Ureter (tissue), 1 donor: ENCODE measurements around the gene DGKE. TPM values are rescaled to one million over a fixed set of nuclear protein-coding genes. Genes with fewer than 3 reads are reported as not detected.

Source experiments
- DNase-seq: peaks from one replicate; pipeline ENCODE4 v3.0.0-alpha.2; 2020; ENCODE audit warnings: low spot score
- total RNA-seq: library from RNA; stranded (reverse); gene quantifications from one replicate; pipeline ENCODE4 v1.2.4, GENCODE V29; 2023
- donor health status: DM: yes; HTN: yes; CAD: no.

Gene DGKE
- total RNA-seq, 1 donor from 2014 or later: 15.4 TPM

DNA sequence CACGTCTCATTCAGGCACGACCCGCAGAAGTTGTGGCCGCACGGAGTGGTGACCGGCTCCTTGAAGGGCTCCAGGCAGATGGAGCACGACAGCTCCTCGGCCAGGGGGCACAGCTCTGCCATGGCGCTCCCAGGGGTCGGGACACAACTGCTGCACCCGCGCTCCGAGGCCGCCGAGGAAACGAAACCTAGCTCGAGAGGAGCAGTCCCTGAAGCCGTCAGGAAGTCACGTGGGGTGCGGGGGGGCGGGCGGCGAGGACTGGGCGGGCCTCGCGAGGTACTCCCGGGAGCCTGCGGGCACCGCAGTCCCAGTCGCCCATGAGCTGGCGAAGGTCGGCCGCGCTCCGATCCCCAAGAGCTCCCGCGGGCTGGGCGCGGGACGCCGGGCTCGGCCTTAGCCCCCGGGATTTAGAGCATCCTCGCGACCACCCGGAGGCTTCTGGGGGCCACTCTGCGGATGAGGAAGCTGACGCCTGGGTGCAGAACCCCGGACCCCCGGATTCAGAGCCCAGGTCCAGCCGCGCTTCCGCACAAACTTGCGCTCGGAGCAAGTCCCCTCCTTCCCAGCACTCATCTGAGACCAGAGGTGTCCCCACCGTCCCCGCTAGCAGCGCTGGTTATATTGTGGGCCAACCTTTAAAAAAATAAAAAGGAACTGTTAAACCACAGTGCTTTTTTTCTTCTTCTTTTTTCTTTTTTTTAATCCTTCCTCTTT lies 80.1 kb downstream of the DGKE start, which contains the start of gene TRIM25:
TRIM25 (minus strand) TSS at position 183 of the 714 bp plus-strand sequence; CDS start at position 122, 61 bp downstream.
- peak; percentile 96 for DNase-seq

DNA sequence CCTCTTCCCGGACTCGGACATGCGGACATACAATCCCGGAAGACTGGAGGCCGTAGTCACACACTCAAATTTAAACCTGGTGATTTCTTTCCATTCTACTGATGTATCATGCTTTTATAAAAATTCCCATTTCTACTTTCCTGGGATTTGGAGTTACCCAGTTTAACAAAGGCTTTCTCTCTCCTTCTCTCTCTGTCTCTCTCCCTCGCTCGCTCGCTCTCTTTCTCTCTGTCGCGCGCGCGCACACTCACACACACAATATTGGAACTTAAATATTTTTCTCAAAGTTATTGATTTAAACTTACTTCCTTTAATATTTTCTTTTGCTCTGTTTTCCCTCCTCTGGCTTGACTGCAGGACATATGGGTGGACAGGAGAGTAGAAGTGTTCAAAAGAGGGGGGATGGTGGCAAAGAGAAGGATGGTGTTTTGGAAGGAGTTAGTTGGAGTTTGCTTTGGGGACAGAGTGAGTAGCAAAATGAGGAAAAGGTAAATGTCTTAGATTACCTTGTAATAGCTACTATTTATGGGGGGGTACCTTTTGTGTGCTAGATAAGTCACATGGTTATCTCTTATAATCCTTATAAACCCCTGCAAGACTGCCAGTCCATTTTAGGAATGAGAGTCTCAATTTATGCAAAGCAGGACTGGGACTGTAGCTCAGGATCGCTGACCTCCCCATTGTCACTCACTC lies 80.8 kb downstream of the DGKE start:
- no peak for DNase-seq

DNA sequence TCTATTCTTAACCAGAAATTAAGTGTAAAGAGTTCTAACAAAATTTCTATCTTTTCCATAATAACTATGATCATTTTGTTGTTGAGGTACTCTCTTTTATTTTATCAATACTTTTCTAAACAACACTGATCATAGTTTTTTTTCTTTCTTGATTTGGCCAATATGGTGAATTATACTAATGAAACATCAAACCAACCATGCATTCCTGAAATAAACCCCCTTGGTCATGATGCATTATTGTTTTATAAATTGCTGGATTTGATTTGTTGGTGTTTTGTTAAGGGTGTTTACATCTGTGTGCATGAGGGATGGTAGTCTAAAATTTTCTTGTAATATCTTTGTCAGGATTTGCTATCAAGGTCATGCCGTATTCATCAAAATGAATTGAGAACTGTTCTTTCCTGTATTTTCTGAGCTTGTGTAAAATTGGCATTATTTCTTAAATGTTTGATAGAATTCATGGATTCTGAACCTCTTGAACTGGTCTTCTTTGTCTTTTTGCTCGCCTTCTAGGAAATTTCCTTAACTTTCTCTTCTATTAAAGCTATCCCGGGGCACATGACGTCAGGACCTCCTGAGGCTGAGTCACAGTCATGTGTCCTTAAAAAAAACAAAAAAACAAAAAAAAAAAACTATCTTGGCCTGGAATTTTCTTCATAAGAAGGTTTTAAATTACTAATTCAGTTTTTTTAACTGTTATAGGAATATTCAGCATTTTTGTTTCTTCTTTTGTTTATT lies 83.8 kb downstream of the DGKE start:
- no peak for DNase-seq

DNA sequence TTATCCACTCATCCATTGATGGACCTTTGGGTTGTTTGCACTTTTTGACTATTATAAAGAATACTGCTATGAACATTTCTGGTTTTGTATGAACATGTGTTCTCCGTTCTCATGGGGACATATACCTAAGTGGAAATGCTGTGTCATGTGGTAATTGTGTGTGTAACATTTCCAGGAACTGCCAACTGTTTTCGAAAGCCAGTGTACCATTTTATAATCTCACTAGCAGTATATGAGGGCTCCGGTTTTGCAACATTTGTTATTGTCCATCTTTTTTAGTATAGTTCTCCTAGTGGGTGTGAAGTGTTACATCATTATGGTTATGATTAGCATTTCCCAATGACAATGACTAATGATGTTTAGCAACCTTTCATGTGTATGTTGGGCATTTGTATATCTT lies 85.0 kb downstream of the DGKE start:
- no peak for DNase-seq

Other genes with a start within 250 kb of the DGKE start
- 0.60 TPM for gene NOG, start 240.5 kb upstream of the DGKE start, total RNA-seq
- gene C17orf67, start 231 bp upstream of the DGKE start, total RNA-seq: 3.2 TPM
- 118 TPM for gene TRIM25, start 79.9 kb downstream of the DGKE start, total RNA-seq
- 17.9 TPM for gene COIL, start 126.9 kb downstream of the DGKE start, total RNA-seq
- 79.6 TPM for gene SCPEP1, start 144.0 kb downstream of the DGKE start, total RNA-seq